ENCODE results near the gene PLEKHG1. TPM values are rescaled to one million over a fixed set of nuclear protein-coding genes. Genes with fewer than 3 reads are reported as not detected.

Gene PLEKHG1
- total and polyA plus RNA-seq, 4 donors = 7.7 to 42.0 (median 24.4) TPM

DNA sequence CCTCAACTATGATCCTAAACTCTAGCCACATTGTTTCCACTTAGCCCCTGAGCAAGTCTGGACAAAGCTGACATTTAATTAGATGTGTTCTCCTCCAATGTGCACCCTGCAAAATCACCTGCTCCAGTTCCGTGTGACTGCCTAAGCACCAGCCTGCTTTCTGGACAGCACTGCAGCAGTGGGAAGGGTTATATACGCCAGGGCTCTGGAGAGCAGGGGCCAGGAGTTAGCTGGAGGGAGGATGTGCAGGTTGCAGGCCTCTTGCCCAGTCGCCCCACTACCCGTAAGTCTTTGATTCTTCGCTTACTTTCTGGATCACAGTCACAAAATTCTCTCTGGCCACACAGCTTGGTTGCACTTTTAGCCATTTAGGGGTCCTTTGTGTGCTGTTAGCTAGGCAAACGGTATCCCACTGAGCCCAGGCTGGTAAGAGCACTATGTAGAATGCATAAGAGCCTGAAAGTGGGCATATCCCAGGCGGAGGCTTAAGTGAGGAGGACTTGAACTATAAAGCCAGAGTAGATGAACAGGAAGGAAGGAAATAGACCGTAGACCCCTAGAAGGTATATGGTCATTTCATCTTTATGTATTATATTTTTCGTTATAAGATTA is 10.7 kb upstream of the PLEKHG1 start:
- peaks cover 0 to 23% (median 12%) of the 10 kb centered on the region in 3 donors for H3K27me3 ChIP-seq (ENCODE audit: control insufficient read depth in 3 of 3, insufficient read depth in 3 of 3, low read length in 2 of 3)
- peaks cover 0 to 2% (median 0%) of the 10 kb centered on the region in 4 donors for H3K9me3 ChIP-seq (ENCODE audit: control insufficient read depth in 4 of 4, insufficient read depth in 3 of 4, low read length in 3 of 4)
- ATAC-seq (ENCODE audit: insufficient read depth, low FRiP score) = no peak
- H3K9ac ChIP-seq (ENCODE audit: insufficient read depth in 1 of 2, low read length in 2 of 2) = no peak overlapping the region
- H3K4me3 ChIP-seq = no peak overlapping the region
- no peak overlapping the region for H3K27ac ChIP-seq (ENCODE audit: low read depth in 1 of 2, low read length in 1 of 2)
- peaks cover 0 to 12% (median 2%) of the 10 kb centered on the region in 5 donors for H3K4me1 ChIP-seq (ENCODE audit: control insufficient read depth in 5 of 5, insufficient read depth in 5 of 5, low read length in 5 of 5)
- WGBS, 2 donors = 72 to 82% methylated on average over 9 of the region's 9 CpGs
- TF ChIP-seq, protein P1, sequence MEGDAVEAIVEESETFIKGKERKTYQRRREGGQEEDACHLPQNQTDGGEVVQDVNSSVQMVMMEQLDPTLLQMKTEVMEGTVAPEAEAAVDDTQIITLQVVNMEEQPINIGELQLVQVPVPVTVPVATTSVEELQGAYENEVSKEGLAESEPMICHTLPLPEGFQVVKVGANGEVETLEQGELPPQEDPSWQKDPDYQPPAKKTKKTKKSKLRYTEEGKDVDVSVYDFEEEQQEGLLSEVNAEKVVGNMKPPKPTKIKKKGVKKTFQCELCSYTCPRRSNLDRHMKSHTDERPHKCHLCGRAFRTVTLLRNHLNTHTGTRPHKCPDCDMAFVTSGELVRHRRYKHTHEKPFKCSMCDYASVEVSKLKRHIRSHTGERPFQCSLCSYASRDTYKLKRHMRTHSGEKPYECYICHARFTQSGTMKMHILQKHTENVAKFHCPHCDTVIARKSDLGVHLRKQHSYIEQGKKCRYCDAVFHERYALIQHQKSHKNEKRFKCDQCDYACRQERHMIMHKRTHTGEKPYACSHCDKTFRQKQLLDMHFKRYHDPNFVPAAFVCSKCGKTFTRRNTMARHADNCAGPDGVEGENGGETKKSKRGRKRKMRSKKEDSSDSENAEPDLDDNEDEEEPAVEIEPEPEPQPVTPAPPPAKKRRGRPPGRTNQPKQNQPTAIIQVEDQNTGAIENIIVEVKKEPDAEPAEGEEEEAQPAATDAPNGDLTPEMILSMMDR (IDR thresholded peaks at IDR 0.05; ENCODE audit: control extremely low read depth, extremely low read depth) = no peak
- no peak for DNase-seq
- H3K36me3 ChIP-seq (ENCODE audit: control insufficient read depth in 4 of 4, insufficient read depth in 4 of 4, low read length in 4 of 4) = no peaks in the 10 kb centered on the region

- TF ChIP-seq, protein P1 (IDR thresholded peaks at IDR 0.05; ENCODE audit: control extremely low read depth, extremely low read depth) = no peak
- H3K9ac ChIP-seq (ENCODE audit: insufficient read depth in 1 of 2, low read length in 2 of 2) = no peak overlapping the region
- H3K27me3 ChIP-seq (ENCODE audit: control insufficient read depth in 3 of 3, insufficient read depth in 3 of 3, low read length in 2 of 3) = peaks cover 0 to 17% (median 14%) of the 10 kb centered on the region in 3 donors
- no peak overlapping the region for H3K4me3 ChIP-seq
- no peak overlapping the region for H3K27ac ChIP-seq (ENCODE audit: low read depth in 1 of 2, low read length in 1 of 2)
- H3K36me3 ChIP-seq (ENCODE audit: control insufficient read depth in 4 of 4, insufficient read depth in 4 of 4, low read length in 4 of 4) = no peaks in the 10 kb centered on the region
- H3K9me3 ChIP-seq (ENCODE audit: control insufficient read depth in 4 of 4, insufficient read depth in 3 of 4, low read length in 3 of 4) = peaks cover 0 to under 1% (median 0%) of the 10 kb centered on the region in 4 donors
- no peak for ATAC-seq (ENCODE audit: insufficient read depth, low FRiP score)
- no peak for DNase-seq
- peaks cover 0 to 12% (median 2%) of the 10 kb centered on the region in 5 donors for H3K4me1 ChIP-seq (ENCODE audit: control insufficient read depth in 5 of 5, insufficient read depth in 5 of 5, low read length in 5 of 5)
These were observed 9.8 kb upstream of the PLEKHG1 start for GRCh38 chr6:150589852-150590251.

- H3K4me3 ChIP-seq = no peak overlapping the region
- DNase-seq (no peak), ATAC-seq (ENCODE audit: insufficient read depth, low FRiP score) (no peak)
- no peaks in the 10 kb centered on the region for H3K9me3 ChIP-seq (ENCODE audit: control insufficient read depth in 4 of 4, insufficient read depth in 3 of 4, low read length in 3 of 4)
- peaks cover 0 to 12% (median 2%) of the 10 kb centered on the region in 5 donors for H3K4me1 ChIP-seq (ENCODE audit: control insufficient read depth in 5 of 5, insufficient read depth in 5 of 5, low read length in 5 of 5)
- H3K36me3 ChIP-seq (ENCODE audit: control insufficient read depth in 4 of 4, insufficient read depth in 4 of 4, low read length in 4 of 4) = no peaks in the 10 kb centered on the region
- H3K27me3 ChIP-seq (ENCODE audit: control insufficient read depth in 3 of 3, insufficient read depth in 3 of 3, low read length in 2 of 3) = peaks cover 0 to 17% (median 16%) of the 10 kb centered on the region in 3 donors
- TF ChIP-seq, protein P1 (IDR thresholded peaks at IDR 0.05; ENCODE audit: control extremely low read depth, extremely low read depth) = no peak
- no peak overlapping the region for H3K27ac ChIP-seq (ENCODE audit: low read depth in 1 of 2, low read length in 1 of 2)
- WGBS, 2 donors = 78 to 82% methylated on average over 3 of the region's 3 CpGs
- H3K9ac ChIP-seq (ENCODE audit: insufficient read depth in 1 of 2, low read length in 2 of 2) = no peak overlapping the region
These were observed 9.2 kb upstream of the PLEKHG1 start for GRCh38 chr6:150590446-150590845.
